ENCODE measurements around the gene TREML2.

- TF ChIP-seq CTCF (optimal IDR thresholded peaks at IDR 0.05 in 1 of 3, IDR thresholded peaks at IDR 0.05 in 1 of 3, conservative IDR thresholded peaks at IDR 0.05 in 1 of 3; ENCODE audit: extremely low read depth in 1 of 3, insufficient read depth in 2 of 3, low read length in 3 of 3), result no peak
- TF ChIP-seq EZH2 (IDR thresholded peaks at IDR 0.05; ENCODE audit: low read length), result no peak
Measured at GRCh38 chr6:41147917-41148316, 53.0 kb downstream of the TREML2 start.
